GM19035 (cell line): Measurements from ENCODE around the gene NFKBIB.
"Not testable (repeated sequence)": the region's sequence is repeated elsewhere in the genome, so short reads cannot be mapped to it uniquely, and the experiment has no call there.

ENCODE experiments used
- ATAC-seq: cut with Tn5 transposase; IDR thresholded peaks from one replicate; pipeline ENCODE4 v1.9.1; 2021; ENCODE audit not compliant: unreplicated experiment

Gene NFKBIB

GRCh38 chr19:38922482-38922881 is 22.7 kb downstream of the NFKBIB start:
- no peak for ATAC-seq

- ATAC-seq = no peak
Measured at GRCh38 chr19:38924388-38924787, 24.6 kb downstream of the NFKBIB start.

GRCh38 chr19:38928391-38929001 is 28.7 kb downstream of the NFKBIB start:
- ATAC-seq = no peak

- peak; percentile 73 for ATAC-seq
Measured at GRCh38 chr19:38929929-38930775, 30.4 kb downstream of the NFKBIB start, which contains the start of gene SARS2. SARS2 (minus strand) TSS chr19:38930763; CDS start chr19:38930736, 27 bp downstream.

GRCh38 chr19:38930776-38931520 is 31.2 kb downstream of the NFKBIB start, which contains the start of gene MRPS12:
MRPS12 (plus strand) TSS chr19:38930944; CDS start chr19:38931295, 351 bp downstream.
- ATAC-seq = peak; percentile 91

GRCh38 chr19:38931521-38931793 is 31.7 kb downstream of the NFKBIB start:
- ATAC-seq = no peak

- ATAC-seq = no peak
Measured at GRCh38 chr19:38932425-38933179, 32.8 kb downstream of the NFKBIB start.

GRCh38 chr19:38933544-38933943 is 33.8 kb downstream of the NFKBIB start:
- ATAC-seq = no peak

GRCh38 chr19:38939957-38940356 is 40.2 kb downstream of the NFKBIB start:
- no peak for ATAC-seq

- not testable (repeated sequence) for ATAC-seq
Measured at GRCh38 chr19:38941466-38941865, 41.7 kb downstream of the NFKBIB start.

GRCh38 chr19:38941979-38942378 is 42.2 kb downstream of the NFKBIB start:
- ATAC-seq = no peak

GRCh38 chr19:38942471-38943181 is 42.9 kb downstream of the NFKBIB start:
- no peak for ATAC-seq

- no peak for ATAC-seq
Measured at GRCh38 chr19:38944981-38945506, 45.3 kb downstream of the NFKBIB start.

- no peak for ATAC-seq
Measured at GRCh38 chr19:38945562-38946228, 45.9 kb downstream of the NFKBIB start.

GRCh38 chr19:38946229-38947010 is 46.7 kb downstream of the NFKBIB start:
- no peak for ATAC-seq

GRCh38 chr19:38949580-38950367 is 50.0 kb downstream of the NFKBIB start:
- ATAC-seq = no peak

- ATAC-seq = no peak
Measured at GRCh38 chr19:38951187-38951586, 51.4 kb downstream of the NFKBIB start.
